ENCODE measurements around the gene TP53. TPM values are rescaled to one million over a fixed set of nuclear protein-coding genes. Genes with fewer than 3 reads are reported as not detected.

TP53 gene
- polyA plus RNA-seq, 1 donor from 2014 or later = 13.8 TPM

GRCh38 chr17:7634384-7634783 is 52.9 kb downstream of the TP53 start:
- no peak for TF ChIP-seq POLR2AphosphoS5 (IDR thresholded peaks at IDR 0.05)
- TF ChIP-seq RAD21 (conservative IDR thresholded peaks at IDR 0.05) = no peak
- TF ChIP-seq TAF1 (IDR thresholded peaks at IDR 0.05; ENCODE audit: low read depth) = no peak
- no peak for TF ChIP-seq SMC3 (conservative IDR thresholded peaks at IDR 0.05; ENCODE audit: poor library complexity)
- no peak for TF ChIP-seq MXI1 (conservative IDR thresholded peaks at IDR 0.05; ENCODE audit: poor library complexity, severe bottlenecking)
- no peak for TF ChIP-seq CTCF (IDR thresholded peaks at IDR 0.05; ENCODE audit: poor library complexity, severe bottlenecking)
- TF ChIP-seq REST (IDR thresholded peaks at IDR 0.05; ENCODE audit: borderline replicate concordance) = no peak
- TF ChIP-seq EZH2 (IDR thresholded peaks at IDR 0.05; ENCODE audit: borderline replicate concordance, insufficient read depth, low read length, poor library complexity, severe bottlenecking) = no peak
- TF ChIP-seq EP300 (conservative IDR thresholded peaks at IDR 0.05; ENCODE audit: poor library complexity, severe bottlenecking) = no peak
- H3K4me3 ChIP-seq (ENCODE audit: low read length) = no peak overlapping the region
- no peak overlapping the region for H2AFZ ChIP-seq (ENCODE audit: low read depth, low read length)
- no peaks in the 10 kb centered on the region for H3K79me2 ChIP-seq (replicated peaks; ENCODE audit: insufficient read depth, low read length)
- no peak overlapping the region for H3K9ac ChIP-seq (ENCODE audit: low read length)
- H3K27ac ChIP-seq (ENCODE audit: low read length) = no peak overlapping the region
- no peaks in the 10 kb centered on the region for H4K20me1 ChIP-seq (ENCODE audit: insufficient read depth)
- no peaks in the 10 kb centered on the region for H3K9me3 ChIP-seq (ENCODE audit: low read length)
- no peaks in the 10 kb centered on the region for H3K9me2 ChIP-seq (ENCODE audit: insufficient read depth, low read length)
- no peak overlapping the region for H3K4me2 ChIP-seq (ENCODE audit: low read length)
- H3F3A ChIP-seq (ENCODE audit: insufficient read depth, low read length, poor library complexity, severe bottlenecking) = no peaks in the 10 kb centered on the region
- no peaks in the 10 kb centered on the region for H3K36me3 ChIP-seq (ENCODE audit: insufficient read depth, low read length)
- H3K27me3 ChIP-seq (ENCODE audit: insufficient read depth, low read depth, low read length) = no peaks in the 10 kb centered on the region

GRCh38 chr17:7633093-7633492 is 54.2 kb downstream of the TP53 start:
- H3K9ac ChIP-seq (ENCODE audit: low read length) = no peak overlapping the region
- no peak for TF ChIP-seq POLR2AphosphoS5 (IDR thresholded peaks at IDR 0.05)
- TF ChIP-seq REST (IDR thresholded peaks at IDR 0.05; ENCODE audit: borderline replicate concordance) = no peak
- no peak overlapping the region for H3K4me3 ChIP-seq (ENCODE audit: low read length)
- H2AFZ ChIP-seq (ENCODE audit: low read depth, low read length) = no peak overlapping the region
- no peaks in the 10 kb centered on the region for H3K9me3 ChIP-seq (ENCODE audit: low read length)
- no peaks in the 10 kb centered on the region for H3K36me3 ChIP-seq (ENCODE audit: insufficient read depth, low read length)
- H3K79me2 ChIP-seq (replicated peaks; ENCODE audit: insufficient read depth, low read length) = no peaks in the 10 kb centered on the region
- no peak overlapping the region for H3K27ac ChIP-seq (ENCODE audit: low read length)
- H3K27me3 ChIP-seq (ENCODE audit: insufficient read depth, low read depth, low read length) = no peaks in the 10 kb centered on the region
- no peaks in the 10 kb centered on the region for H3K9me2 ChIP-seq (ENCODE audit: insufficient read depth, low read length)
- H3K4me2 ChIP-seq (ENCODE audit: low read length) = no peak overlapping the region
- no peaks in the 10 kb centered on the region for H3F3A ChIP-seq (ENCODE audit: insufficient read depth, low read length, poor library complexity, severe bottlenecking)
- no peaks in the 10 kb centered on the region for H4K20me1 ChIP-seq (ENCODE audit: insufficient read depth)

Measured in neural cell (in vitro differentiated cells).